SK-N-SH treated with all-trans-retinoic acid at 6 μM for 48 hours (cell line): Measurements from ENCODE around the gene FAM174C.

Experiments used
- ARNTL ChIP-seq: fragments of 450-650 bp; formaldehyde crosslinking; IDR thresholded peaks from 2 replicates; pipeline ENCODE4 v1.5.0; 2020; ENCODE audit warnings: low read depth, mild to moderate bottlenecking, moderate library complexity, borderline replicate concordance
- GLIS3 ChIP-seq: fragments of 250-450 bp; sonication (Bioruptor Pico); IDR thresholded peaks from 2 replicates; pipeline ENCODE4 v1.5.0; 2020; ENCODE audit warnings: mild to moderate bottlenecking, moderate library complexity
- PPARA ChIP-seq: fragments of 250-450 bp; sonication (Bioruptor Pico); IDR thresholded peaks from 2 replicates; pipeline ENCODE4 v1.5.0; 2020; ENCODE audit warnings: mild to moderate bottlenecking, borderline replicate concordance
- TCF4 ChIP-seq: fragments of 250-450 bp; sonication (Bioruptor Pico); IDR thresholded peaks from 2 replicates; pipeline ENCODE4 v1.8.0; 2021; ENCODE audit warnings: mild to moderate bottlenecking, moderate library complexity, borderline replicate concordance
- ZFP30 ChIP-seq: fragments of 450-650 bp; formaldehyde crosslinking; IDR thresholded peaks from 2 replicates; pipeline ENCODE4 v1.5.0; 2022; ENCODE audit warnings: mild to moderate bottlenecking, moderate library complexity
- TF ChIP-seq, protein P1 (sequence below): fragments of 250-450 bp; sonication (Bioruptor Pico); IDR thresholded peaks from 2 replicates; pipeline ENCODE4 v1.5.0; 2020; ENCODE audit warnings: mild to moderate bottlenecking, moderate library complexity
- TF ChIP-seq, protein P2 (sequence below): fragments of 250-450 bp; sonication (Bioruptor Pico); IDR thresholded peaks from 2 replicates; pipeline ENCODE4 v1.8.0; 2020; ENCODE audit warnings: mild to moderate bottlenecking, moderate library complexity, borderline replicate concordance
- TF ChIP-seq, protein P3 (sequence below): fragments of 250-450 bp; sonication (Bioruptor Pico); IDR thresholded peaks from 2 replicates; pipeline ENCODE4 v1.5.1; 2020; ENCODE audit warnings: low read depth, mild to moderate bottlenecking, moderate library complexity
- TF ChIP-seq, protein P4 (sequence below): fragments of 250-450 bp; sonication (Bioruptor Pico); IDR thresholded peaks from 2 replicates; pipeline ENCODE4 v1.5.1; 2021; ENCODE audit warnings: mild to moderate bottlenecking, moderate library complexity

DNA sequence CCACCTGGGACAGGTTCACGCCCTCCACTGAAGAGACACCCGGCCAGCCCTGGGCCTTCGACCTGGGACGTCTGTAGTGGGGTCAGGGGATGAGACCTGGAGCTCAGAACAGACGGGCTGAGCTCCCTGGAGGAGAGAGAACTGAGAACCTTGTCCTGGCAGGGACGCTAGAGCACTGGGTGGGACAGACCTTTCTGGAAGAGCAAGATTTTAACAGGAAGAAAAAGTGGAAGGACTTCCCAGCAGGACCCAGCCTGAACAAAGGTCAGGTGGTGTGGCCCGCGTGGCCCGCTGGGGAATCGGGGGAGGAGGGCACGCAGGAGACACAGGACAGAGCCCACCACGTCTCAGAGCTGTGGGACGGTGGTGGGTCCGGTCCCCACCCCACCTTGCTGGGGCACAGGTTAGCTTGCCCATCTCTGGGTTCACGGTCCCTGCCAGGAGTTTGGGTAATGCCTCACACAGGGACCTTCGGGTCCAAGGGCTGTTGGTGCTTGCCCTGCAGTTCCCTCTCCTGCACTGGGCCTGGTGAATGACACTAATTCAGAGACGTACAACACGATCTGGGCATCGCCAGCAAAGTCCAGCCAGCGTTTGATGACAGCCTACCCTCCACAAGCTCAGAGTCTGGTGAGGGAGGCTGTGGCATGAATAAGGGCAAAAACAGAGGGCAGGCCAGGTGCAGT is 9.1 kb downstream of the FAM174C start:
- TF ChIP-seq TCF4 (no peak), ARNTL (CRISPR knock-in tag) (no peak), PPARA (CRISPR knock-in tag) (no peak), GLIS3 (CRISPR knock-in tag) (no peak), ZFP30 (CRISPR knock-in tag) (no peak)
- TF ChIP-seq, protein P1, sequence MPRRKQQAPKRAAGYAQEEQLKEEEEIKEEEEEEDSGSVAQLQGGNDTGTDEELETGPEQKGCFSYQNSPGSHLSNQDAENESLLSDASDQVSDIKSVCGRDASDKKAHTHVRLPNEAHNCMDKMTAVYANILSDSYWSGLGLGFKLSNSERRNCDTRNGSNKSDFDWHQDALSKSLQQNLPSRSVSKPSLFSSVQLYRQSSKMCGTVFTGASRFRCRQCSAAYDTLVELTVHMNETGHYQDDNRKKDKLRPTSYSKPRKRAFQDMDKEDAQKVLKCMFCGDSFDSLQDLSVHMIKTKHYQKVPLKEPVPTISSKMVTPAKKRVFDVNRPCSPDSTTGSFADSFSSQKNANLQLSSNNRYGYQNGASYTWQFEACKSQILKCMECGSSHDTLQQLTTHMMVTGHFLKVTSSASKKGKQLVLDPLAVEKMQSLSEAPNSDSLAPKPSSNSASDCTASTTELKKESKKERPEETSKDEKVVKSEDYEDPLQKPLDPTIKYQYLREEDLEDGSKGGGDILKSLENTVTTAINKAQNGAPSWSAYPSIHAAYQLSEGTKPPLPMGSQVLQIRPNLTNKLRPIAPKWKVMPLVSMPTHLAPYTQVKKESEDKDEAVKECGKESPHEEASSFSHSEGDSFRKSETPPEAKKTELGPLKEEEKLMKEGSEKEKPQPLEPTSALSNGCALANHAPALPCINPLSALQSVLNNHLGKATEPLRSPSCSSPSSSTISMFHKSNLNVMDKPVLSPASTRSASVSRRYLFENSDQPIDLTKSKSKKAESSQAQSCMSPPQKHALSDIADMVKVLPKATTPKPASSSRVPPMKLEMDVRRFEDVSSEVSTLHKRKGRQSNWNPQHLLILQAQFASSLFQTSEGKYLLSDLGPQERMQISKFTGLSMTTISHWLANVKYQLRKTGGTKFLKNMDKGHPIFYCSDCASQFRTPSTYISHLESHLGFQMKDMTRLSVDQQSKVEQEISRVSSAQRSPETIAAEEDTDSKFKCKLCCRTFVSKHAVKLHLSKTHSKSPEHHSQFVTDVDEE (CRISPR knock-in tag): no peak
- TF ChIP-seq, protein P2, sequence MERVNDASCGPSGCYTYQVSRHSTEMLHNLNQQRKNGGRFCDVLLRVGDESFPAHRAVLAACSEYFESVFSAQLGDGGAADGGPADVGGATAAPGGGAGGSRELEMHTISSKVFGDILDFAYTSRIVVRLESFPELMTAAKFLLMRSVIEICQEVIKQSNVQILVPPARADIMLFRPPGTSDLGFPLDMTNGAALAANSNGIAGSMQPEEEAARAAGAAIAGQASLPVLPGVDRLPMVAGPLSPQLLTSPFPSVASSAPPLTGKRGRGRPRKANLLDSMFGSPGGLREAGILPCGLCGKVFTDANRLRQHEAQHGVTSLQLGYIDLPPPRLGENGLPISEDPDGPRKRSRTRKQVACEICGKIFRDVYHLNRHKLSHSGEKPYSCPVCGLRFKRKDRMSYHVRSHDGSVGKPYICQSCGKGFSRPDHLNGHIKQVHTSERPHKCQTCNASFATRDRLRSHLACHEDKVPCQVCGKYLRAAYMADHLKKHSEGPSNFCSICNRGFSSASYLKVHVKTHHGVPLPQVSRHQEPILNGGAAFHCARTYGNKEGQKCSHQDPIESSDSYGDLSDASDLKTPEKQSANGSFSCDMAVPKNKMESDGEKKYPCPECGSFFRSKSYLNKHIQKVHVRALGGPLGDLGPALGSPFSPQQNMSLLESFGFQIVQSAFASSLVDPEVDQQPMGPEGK (CRISPR knock-in tag): no peak
- TF ChIP-seq, protein P3, sequence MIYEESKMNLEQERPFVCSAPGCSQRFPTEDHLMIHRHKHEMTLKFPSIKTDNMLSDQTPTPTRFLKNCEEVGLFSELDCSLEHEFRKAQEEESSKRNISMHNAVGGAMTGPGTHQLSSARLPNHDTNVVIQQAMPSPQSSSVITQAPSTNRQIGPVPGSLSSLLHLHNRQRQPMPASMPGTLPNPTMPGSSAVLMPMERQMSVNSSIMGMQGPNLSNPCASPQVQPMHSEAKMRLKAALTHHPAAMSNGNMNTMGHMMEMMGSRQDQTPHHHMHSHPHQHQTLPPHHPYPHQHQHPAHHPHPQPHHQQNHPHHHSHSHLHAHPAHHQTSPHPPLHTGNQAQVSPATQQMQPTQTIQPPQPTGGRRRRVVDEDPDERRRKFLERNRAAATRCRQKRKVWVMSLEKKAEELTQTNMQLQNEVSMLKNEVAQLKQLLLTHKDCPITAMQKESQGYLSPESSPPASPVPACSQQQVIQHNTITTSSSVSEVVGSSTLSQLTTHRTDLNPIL: no peak
- TF ChIP-seq, protein P4, sequence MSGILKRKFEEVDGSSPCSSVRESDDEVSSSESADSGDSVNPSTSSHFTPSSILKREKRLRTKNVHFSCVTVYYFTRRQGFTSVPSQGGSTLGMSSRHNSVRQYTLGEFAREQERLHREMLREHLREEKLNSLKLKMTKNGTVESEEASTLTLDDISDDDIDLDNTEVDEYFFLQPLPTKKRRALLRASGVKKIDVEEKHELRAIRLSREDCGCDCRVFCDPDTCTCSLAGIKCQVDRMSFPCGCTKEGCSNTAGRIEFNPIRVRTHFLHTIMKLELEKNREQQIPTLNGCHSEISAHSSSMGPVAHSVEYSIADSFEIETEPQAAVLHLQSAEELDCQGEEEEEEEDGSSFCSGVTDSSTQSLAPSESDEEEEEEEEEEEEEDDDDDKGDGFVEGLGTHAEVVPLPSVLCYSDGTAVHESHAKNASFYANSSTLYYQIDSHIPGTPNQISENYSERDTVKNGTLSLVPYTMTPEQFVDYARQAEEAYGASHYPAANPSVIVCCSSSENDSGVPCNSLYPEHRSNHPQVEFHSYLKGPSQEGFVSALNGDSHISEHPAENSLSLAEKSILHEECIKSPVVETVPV (CRISPR knock-in tag): no peak
